ENCODE data around the gene RNF26. TPM values are rescaled to one million over a fixed set of nuclear protein-coding genes. Genes with fewer than 3 reads are reported as not detected.

RNF26 gene
- total RNA-seq, 1 experiment from 2014 or later = 90.6 TPM

DNA sequence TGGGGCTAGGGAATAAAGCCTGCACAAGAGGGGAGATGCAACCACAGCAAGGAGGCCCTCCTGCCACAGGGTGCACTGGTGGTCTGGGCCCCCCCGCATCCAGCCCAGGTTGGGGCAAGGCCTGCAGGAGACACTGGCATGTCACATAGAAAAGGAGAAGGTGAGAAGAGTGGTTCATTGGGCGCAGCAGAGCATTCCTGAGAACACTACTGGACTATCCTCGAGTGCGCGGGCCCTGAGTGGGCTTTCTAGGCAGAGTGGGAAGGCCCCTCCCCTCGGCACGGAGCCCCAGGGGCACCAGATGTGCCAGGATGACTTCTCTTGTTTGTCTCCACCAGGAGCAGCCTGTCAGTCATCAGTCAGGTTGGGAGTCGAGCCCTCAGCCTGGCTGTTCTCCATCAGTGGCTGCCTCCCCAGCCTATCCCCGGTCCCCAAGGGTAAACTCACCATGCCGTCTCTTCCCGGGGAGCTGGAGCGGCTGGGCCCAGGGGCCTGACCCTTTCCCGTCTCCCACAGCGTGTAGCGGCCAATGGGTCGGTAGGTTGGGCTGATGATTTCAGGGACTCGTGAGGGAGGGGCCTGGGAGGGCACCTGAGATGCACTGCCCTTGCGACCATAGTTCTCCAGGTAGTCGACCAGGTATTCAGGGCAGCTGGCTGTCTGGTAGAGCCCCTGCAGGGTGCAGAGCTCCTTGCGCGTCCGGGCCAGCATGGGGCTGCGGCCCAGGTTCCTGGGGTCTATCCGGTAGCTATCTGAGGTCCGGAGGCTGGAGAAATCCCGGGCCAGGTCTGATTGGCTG lies 38.1 kb downstream of the RNF26 start (continued):
- no peak for TF ChIP-seq ZNF425 (CRISPR knock-in tag; conservative IDR thresholded peaks at IDR 0.05)
- no peak for TF ChIP-seq IRF2 (CRISPR knock-in tag; IDR thresholded peaks at IDR 0.05; ENCODE audit: borderline replicate concordance, low read depth)
- TF ChIP-seq ZNF423 (CRISPR knock-in tag; IDR thresholded peaks at IDR 0.05) = no peak
- no peak for TF ChIP-seq GRHL2 (CRISPR knock-in tag; IDR thresholded peaks at IDR 0.05; ENCODE audit: insufficient replicate concordance, severe bottlenecking)
- TF ChIP-seq, protein P1, sequence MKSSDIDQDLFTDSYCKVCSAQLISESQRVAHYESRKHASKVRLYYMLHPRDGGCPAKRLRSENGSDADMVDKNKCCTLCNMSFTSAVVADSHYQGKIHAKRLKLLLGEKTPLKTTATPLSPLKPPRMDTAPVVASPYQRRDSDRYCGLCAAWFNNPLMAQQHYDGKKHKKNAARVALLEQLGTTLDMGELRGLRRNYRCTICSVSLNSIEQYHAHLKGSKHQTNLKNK (CRISPR knock-in tag; IDR thresholded peaks at IDR 0.05) = no peak
- TF ChIP-seq ETV6 (CRISPR knock-in tag; IDR thresholded peaks at IDR 0.05) = no peak
- TF ChIP-seq, protein P2, sequence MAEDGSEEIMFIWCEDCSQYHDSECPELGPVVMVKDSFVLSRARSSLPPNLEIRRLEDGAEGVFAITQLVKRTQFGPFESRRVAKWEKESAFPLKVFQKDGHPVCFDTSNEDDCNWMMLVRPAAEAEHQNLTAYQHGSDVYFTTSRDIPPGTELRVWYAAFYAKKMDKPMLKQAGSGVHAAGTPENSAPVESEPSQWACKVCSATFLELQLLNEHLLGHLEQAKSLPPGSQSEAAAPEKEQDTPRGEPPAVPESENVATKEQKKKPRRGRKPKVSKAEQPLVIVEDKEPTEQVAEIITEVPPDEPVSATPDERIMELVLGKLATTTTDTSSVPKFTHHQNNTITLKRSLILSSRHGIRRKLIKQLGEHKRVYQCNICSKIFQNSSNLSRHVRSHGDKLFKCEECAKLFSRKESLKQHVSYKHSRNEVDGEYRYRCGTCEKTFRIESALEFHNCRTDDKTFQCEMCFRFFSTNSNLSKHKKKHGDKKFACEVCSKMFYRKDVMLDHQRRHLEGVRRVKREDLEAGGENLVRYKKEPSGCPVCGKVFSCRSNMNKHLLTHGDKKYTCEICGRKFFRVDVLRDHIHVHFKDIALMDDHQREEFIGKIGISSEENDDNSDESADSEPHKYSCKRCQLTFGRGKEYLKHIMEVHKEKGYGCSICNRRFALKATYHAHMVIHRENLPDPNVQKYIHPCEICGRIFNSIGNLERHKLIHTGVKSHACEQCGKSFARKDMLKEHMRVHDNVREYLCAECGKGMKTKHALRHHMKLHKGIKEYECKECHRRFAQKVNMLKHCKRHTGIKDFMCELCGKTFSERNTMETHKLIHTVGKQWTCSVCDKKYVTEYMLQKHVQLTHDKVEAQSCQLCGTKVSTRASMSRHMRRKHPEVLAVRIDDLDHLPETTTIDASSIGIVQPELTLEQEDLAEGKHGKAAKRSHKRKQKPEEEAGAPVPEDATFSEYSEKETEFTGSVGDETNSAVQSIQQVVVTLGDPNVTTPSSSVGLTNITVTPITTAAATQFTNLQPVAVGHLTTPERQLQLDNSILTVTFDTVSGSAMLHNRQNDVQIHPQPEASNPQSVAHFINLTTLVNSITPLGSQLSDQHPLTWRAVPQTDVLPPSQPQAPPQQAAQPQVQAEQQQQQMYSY (CRISPR knock-in tag; IDR thresholded peaks at IDR 0.05) = no peak
- TF ChIP-seq TCF7 (CRISPR knock-in tag; IDR thresholded peaks at IDR 0.05; ENCODE audit: low read depth) = no peak

DNA sequence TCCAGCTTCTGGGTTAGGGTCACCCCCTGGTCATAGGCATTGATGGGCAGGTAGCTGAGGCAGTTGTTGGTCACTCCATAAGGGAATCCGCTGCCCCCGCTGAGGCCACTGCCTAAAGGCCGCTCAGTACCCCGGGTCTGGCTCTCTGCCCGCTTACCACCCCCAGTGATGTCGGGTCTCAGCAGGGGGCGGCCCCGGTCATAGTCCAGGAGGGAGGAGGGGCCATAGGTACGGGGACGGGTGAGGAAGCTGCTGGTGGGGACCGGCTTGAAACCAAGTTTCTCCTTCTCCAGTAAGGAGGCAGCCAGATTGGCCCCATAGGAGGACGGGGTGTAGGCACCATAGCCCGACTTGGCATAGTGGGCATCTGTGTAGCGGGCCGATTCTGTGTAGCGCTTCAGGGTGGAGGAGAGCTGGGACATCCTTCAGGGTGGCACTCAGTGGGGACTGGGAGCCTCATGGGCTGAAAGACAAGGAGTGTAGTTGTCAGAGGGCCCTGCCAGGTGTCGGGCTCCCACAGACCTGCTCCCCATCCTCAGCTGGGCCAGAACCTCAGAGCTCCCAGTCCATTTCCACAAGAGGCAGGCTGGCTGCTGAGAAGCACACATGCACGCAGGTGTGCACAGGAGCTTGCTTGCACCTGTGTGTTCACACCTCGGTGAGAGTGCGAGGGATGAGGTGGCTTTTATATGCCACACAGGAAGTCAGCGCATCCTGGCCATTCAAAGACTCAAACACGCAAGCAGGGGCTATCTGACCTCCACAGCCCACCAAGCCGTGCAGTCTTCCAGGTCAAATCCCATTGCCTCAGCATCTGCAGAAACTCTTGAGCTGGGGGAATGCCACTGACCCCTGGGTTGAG lies 39.0 kb downstream of the RNF26 start:
- no peaks in the 10 kb centered on the region; the same call in 1 of the 2 replicates for H3K27me3 Mint-ChIP-seq (ENCODE audit: low read depth)
- H3K36me3 Mint-ChIP-seq = no peaks in the 10 kb centered on the region
- H3K9me3 Mint-ChIP-seq = no peaks in the 10 kb centered on the region
- ATAC-seq (no peak), DNase-seq (ENCODE audit: low spot score) (no peak)
- ChIA-PET POLR2A (interaction anchor here (1.7 kb wide), 1 partner anchor 35 kb away, joined by 4 read pairs; no protein-coding TSS in a partner anchor), CTCF (interaction anchor here (0.5 to 12.9 kb wide), 27 partner anchors 8 to 463 kb away, joined by 3 to 262 read pairs (median 6); partner anchors contain the start of genes C1QTNF5, CBL, HINFP and MFRP)
- H3K27ac Mint-ChIP-seq = no peak overlapping the region
- H3K4me1 Mint-ChIP-seq = peaks cover 70% of the 10 kb centered on the region
- no peak overlapping the region for H3K4me3 Mint-ChIP-seq
- no peak for TF ChIP-seq ZNF138 (CRISPR knock-in tag; conservative IDR thresholded peaks at IDR 0.05)
- TF ChIP-seq, protein P3, sequence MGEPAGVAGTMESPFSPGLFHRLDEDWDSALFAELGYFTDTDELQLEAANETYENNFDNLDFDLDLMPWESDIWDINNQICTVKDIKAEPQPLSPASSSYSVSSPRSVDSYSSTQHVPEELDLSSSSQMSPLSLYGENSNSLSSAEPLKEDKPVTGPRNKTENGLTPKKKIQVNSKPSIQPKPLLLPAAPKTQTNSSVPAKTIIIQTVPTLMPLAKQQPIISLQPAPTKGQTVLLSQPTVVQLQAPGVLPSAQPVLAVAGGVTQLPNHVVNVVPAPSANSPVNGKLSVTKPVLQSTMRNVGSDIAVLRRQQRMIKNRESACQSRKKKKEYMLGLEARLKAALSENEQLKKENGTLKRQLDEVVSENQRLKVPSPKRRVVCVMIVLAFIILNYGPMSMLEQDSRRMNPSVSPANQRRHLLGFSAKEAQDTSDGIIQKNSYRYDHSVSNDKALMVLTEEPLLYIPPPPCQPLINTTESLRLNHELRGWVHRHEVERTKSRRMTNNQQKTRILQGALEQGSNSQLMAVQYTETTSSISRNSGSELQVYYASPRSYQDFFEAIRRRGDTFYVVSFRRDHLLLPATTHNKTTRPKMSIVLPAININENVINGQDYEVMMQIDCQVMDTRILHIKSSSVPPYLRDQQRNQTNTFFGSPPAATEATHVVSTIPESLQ (CRISPR knock-in tag; IDR thresholded peaks at IDR 0.05) = no peak
- no peak for TF ChIP-seq GRHL2 (CRISPR knock-in tag; IDR thresholded peaks at IDR 0.05; ENCODE audit: insufficient replicate concordance, severe bottlenecking)
- TF ChIP-seq IRF2 (CRISPR knock-in tag; IDR thresholded peaks at IDR 0.05; ENCODE audit: borderline replicate concordance, low read depth) = no peak
- TF ChIP-seq MYBL2 (CRISPR knock-in tag; IDR thresholded peaks at IDR 0.05) = no peak
- TF ChIP-seq JAZF1 (CRISPR knock-in tag; IDR thresholded peaks at IDR 0.05) = no peak
- TF ChIP-seq GTF2I (CRISPR knock-in tag; conservative IDR thresholded peaks at IDR 0.05) = no peak
- no peak for TF ChIP-seq ESRRA (CRISPR knock-in tag; IDR thresholded peaks at IDR 0.05; ENCODE audit: borderline replicate concordance)
- no peak for TF ChIP-seq PREB (CRISPR knock-in tag; IDR thresholded peaks at IDR 0.05; ENCODE audit: borderline replicate concordance)
- TF ChIP-seq NR1H2 (CRISPR knock-in tag; IDR thresholded peaks at IDR 0.05) = no peak
- no peak for TF ChIP-seq FOXK1 (CRISPR knock-in tag; IDR thresholded peaks at IDR 0.05)
- TF ChIP-seq, protein P4, sequence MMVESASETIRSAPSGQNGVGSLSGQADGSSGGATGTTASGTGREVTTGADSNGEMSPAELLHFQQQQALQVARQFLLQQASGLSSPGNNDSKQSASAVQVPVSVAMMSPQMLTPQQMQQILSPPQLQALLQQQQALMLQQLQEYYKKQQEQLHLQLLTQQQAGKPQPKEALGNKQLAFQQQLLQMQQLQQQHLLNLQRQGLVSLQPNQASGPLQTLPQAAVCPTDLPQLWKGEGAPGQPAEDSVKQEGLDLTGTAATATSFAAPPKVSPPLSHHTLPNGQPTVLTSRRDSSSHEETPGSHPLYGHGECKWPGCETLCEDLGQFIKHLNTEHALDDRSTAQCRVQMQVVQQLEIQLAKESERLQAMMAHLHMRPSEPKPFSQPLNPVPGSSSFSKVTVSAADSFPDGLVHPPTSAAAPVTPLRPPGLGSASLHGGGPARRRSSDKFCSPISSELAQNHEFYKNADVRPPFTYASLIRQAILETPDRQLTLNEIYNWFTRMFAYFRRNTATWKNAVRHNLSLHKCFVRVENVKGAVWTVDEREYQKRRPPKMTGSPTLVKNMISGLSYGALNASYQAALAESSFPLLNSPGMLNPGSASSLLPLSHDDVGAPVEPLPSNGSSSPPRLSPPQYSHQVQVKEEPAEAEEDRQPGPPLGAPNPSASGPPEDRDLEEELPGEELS (CRISPR knock-in tag; IDR thresholded peaks at IDR 0.05) = no peak
- TF ChIP-seq, protein P1 (CRISPR knock-in tag; IDR thresholded peaks at IDR 0.05) = no peak
- no peak for TF ChIP-seq USF1 (CRISPR knock-in tag; IDR thresholded peaks at IDR 0.05)
